ENCODE measurements around the gene RAB11B. TPM values are rescaled to one million over a fixed set of nuclear protein-coding genes. Genes with fewer than 3 reads are reported as not detected.
"Not testable (repeated sequence)": the region's sequence is repeated elsewhere in the genome, so short reads cannot be mapped to it uniquely, and the experiment has no call there.

The RAB11B gene
- total RNA-seq, 1 donor from 2014 or later = 191 TPM

- Mint-ChIP-seq H3K36me3 (ENCODE audit: insufficient read depth) (no peaks in the 10 kb centered on the region), H3K4me3 (ENCODE audit: low read depth) (no peak overlapping the region), H3K4me1 (ENCODE audit: low read depth) (no peaks in the 10 kb centered on the region), H3K27ac (no peak overlapping the region), H3K9me3 (ENCODE audit: low read depth) (peaks cover 4% of the 10 kb centered on the region), H3K27me3 (peaks cover 7% of the 10 kb centered on the region)
- DNase-seq (ENCODE audit: low spot score, unreplicated experiment) = no peak
- TF ChIP-seq, protein P1, sequence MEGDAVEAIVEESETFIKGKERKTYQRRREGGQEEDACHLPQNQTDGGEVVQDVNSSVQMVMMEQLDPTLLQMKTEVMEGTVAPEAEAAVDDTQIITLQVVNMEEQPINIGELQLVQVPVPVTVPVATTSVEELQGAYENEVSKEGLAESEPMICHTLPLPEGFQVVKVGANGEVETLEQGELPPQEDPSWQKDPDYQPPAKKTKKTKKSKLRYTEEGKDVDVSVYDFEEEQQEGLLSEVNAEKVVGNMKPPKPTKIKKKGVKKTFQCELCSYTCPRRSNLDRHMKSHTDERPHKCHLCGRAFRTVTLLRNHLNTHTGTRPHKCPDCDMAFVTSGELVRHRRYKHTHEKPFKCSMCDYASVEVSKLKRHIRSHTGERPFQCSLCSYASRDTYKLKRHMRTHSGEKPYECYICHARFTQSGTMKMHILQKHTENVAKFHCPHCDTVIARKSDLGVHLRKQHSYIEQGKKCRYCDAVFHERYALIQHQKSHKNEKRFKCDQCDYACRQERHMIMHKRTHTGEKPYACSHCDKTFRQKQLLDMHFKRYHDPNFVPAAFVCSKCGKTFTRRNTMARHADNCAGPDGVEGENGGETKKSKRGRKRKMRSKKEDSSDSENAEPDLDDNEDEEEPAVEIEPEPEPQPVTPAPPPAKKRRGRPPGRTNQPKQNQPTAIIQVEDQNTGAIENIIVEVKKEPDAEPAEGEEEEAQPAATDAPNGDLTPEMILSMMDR (IDR thresholded peaks at IDR 0.05; ENCODE audit: unreplicated experiment) = no peak
Observed at GRCh38 chr19:8352134-8352827, 37.9 kb upstream of the RAB11B start.

GRCh38 chr19:8352845-8353244 is 37.3 kb upstream of the RAB11B start:
- H3K4me1 Mint-ChIP-seq (ENCODE audit: low read depth); H3K4me3 Mint-ChIP-seq (ENCODE audit: low read depth); H3K9me3 Mint-ChIP-seq (ENCODE audit: low read depth); H3K36me3 Mint-ChIP-seq (ENCODE audit: insufficient read depth); DNase-seq (ENCODE audit: low spot score, unreplicated experiment); H3K27ac Mint-ChIP-seq; H3K27me3 Mint-ChIP-seq: not testable (repeated sequence)

GRCh38 chr19:8355631-8356402 is 34.3 kb upstream of the RAB11B start:
- H3K27ac Mint-ChIP-seq = no peak overlapping the region
- no peaks in the 10 kb centered on the region for H3K4me1 Mint-ChIP-seq (ENCODE audit: low read depth)
- peaks cover 4% of the 10 kb centered on the region for H3K9me3 Mint-ChIP-seq (ENCODE audit: low read depth)
- no peak for DNase-seq (ENCODE audit: low spot score, unreplicated experiment)
- H3K36me3 Mint-ChIP-seq (ENCODE audit: insufficient read depth) = no peaks in the 10 kb centered on the region
- TF ChIP-seq, protein P1 (IDR thresholded peaks at IDR 0.05; ENCODE audit: unreplicated experiment) = no peak
- H3K27me3 Mint-ChIP-seq = peaks cover 5% of the 10 kb centered on the region
- H3K4me3 Mint-ChIP-seq (ENCODE audit: low read depth) = no peak overlapping the region

DNA sequence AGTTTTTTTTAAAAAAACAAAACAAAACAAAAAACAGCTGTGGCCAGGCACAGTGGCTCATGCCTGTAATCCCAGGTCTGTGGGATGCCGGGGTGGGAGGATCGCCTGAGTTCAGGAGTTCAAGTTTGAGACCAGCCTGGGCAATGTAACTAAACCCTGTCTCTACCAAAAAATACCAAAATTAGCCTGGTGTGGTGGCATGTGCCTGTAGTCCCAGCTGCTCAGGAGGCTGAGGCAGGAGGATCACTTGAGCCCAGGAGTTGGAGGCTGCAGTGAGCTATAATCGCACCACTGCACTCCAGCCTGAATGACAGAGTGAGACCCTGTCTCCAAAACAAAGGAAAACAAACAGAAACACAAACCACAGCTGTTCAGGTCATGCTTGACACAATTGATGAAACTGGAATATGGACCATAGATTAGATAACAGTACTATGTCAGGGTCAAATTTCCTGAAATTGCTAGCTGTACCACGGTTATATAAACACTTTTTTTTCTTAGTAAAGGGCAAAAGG is 33.1 kb upstream of the RAB11B start:
- DNase-seq (ENCODE audit: low spot score, unreplicated experiment) = no peak
- Mint-ChIP-seq H3K4me1 (ENCODE audit: low read depth) (no peaks in the 10 kb centered on the region), H3K27me3 (peaks cover 6% of the 10 kb centered on the region)

DNA sequence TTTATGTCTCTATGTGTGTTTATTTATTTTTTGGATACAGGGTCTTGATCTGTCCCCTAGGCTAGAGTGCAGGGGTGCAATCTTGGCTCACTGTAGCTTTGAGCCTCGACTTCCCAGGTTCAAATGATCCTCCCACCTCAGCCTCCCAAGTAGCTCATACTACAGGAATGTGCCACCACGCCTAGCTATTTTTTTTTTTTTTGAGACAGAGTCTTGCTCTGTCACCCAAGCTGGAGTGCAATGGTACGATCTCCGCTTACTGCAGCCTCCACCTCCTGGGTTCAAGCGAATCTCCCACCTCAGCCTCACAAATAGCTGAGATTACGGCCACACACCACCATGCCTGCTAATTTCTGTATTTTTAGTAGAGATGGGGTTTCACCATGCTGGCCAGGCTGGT is 31.2 kb upstream of the RAB11B start:
- H3K27me3 Mint-ChIP-seq = peaks cover 21% of the 10 kb centered on the region
- H3K9me3 Mint-ChIP-seq (ENCODE audit: low read depth) = peaks cover 4% of the 10 kb centered on the region
- no peak overlapping the region for H3K27ac Mint-ChIP-seq
- DNase-seq (ENCODE audit: low spot score, unreplicated experiment) = no peak
- H3K4me1 Mint-ChIP-seq (ENCODE audit: low read depth) = peaks cover 2% of the 10 kb centered on the region
- H3K4me3 Mint-ChIP-seq (ENCODE audit: low read depth) = no peak overlapping the region
- no peaks in the 10 kb centered on the region for H3K36me3 Mint-ChIP-seq (ENCODE audit: insufficient read depth)
- TF ChIP-seq, protein P1 (IDR thresholded peaks at IDR 0.05; ENCODE audit: unreplicated experiment) = no peak

More for the DNA sequence above, 33.1 kb upstream of the RAB11B start:
- H3K9me3 Mint-ChIP-seq (ENCODE audit: low read depth) = peaks cover 4% of the 10 kb centered on the region
- TF ChIP-seq, protein P1 (IDR thresholded peaks at IDR 0.05; ENCODE audit: unreplicated experiment) = no peak
- no peaks in the 10 kb centered on the region for H3K36me3 Mint-ChIP-seq (ENCODE audit: insufficient read depth)
- no peak overlapping the region for H3K4me3 Mint-ChIP-seq (ENCODE audit: low read depth)
- no peak overlapping the region for H3K27ac Mint-ChIP-seq

Measured in progenitor cell of endocrine pancreas (in vitro differentiated cells).